GM12892 (cell line): ENCODE measurements around the gene NDUFS5.

Experiments used
- POLR2A ChIP-seq: IDR thresholded peaks from 2 replicates; pipeline ENCODE4 v1.6.1; 2011; ENCODE audit warnings: low read depth, low read length, control low read depth
- POLR2AphosphoS5 ChIP-seq: IDR thresholded peaks from 2 replicates; pipeline ENCODE4 v1.6.1; 2011; ENCODE audit warnings: low read depth, low read length, control low read depth
- TAF1 ChIP-seq: IDR thresholded peaks from 2 replicates; pipeline ENCODE4 v1.6.1; 2011; ENCODE audit warnings: low read depth, mild to moderate bottlenecking, control low read depth, low read length, borderline replicate concordance

DNA sequence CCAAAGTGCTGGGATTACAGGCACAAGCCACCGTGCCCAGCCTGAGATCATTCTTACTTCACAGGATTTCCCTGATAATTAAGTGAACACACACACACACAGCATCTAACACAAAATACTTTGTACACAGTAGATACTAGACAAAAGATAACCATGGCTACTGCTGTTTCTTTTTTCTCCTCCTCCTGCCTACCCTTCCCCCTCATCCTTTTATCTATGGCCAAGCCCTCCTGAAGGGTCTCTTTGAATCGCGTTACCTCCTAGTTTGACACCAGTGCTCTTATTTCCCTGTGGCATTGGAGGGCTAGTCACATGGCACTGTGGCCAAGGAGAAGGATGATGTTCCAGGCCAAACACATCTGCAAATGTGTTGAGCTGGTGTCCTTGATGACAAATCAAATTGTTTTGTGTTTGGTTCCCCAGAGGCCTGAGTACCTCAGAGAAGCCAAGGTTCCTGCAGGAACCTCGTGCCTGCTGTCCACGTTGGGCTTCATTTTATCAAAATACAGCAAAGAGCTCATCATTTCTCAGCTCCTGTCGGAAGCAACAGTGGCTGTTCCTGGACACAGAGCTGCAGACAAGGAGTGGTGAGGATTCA, 20.6 kb downstream of the NDUFS5 start:
- TF ChIP-seq POLR2A (no peak), POLR2AphosphoS5 (no peak), TAF1 (no peak)
